HUES48 (cell line): ENCODE results near the gene ATP2B2.

Source experiments
- H3K27ac ChIP-seq: one replicate; pipeline ENCODE4 v1.7.0; 2013; ENCODE audit warnings: low read depth, low read length, inconsistent platforms
- H3K27me3 ChIP-seq: 2 replicates; pipeline ENCODE4 v1.6.1; 2013; ENCODE audit warnings: mild to moderate bottlenecking, low read length; ENCODE audit not compliant: control insufficient read depth, insufficient read depth
- H3K36me3 ChIP-seq: 2 replicates; pipeline ENCODE4 v1.6.1; 2013; ENCODE audit warnings: low read length; ENCODE audit not compliant: control insufficient read depth, insufficient read depth
- H3K4me1 ChIP-seq: 2 replicates; pipeline ENCODE4 v1.6.1; 2013; ENCODE audit warnings: mild to moderate bottlenecking, low read length; ENCODE audit not compliant: control insufficient read depth, insufficient read depth
- H3K4me3 ChIP-seq: 2 replicates; pipeline ENCODE4 v1.5.1; 2013; ENCODE audit warnings: mild to moderate bottlenecking, low read depth, low read length
- H3K9ac ChIP-seq: 2 replicates; pipeline ENCODE4 v1.6.1; 2013; ENCODE audit warnings: mild to moderate bottlenecking, low read depth, low read length, moderate library complexity
- H3K9me3 ChIP-seq: 2 replicates; pipeline ENCODE4 v1.6.1; 2013; ENCODE audit warnings: low read length; ENCODE audit not compliant: control insufficient read depth, insufficient read depth

ATP2B2 gene

DNA sequence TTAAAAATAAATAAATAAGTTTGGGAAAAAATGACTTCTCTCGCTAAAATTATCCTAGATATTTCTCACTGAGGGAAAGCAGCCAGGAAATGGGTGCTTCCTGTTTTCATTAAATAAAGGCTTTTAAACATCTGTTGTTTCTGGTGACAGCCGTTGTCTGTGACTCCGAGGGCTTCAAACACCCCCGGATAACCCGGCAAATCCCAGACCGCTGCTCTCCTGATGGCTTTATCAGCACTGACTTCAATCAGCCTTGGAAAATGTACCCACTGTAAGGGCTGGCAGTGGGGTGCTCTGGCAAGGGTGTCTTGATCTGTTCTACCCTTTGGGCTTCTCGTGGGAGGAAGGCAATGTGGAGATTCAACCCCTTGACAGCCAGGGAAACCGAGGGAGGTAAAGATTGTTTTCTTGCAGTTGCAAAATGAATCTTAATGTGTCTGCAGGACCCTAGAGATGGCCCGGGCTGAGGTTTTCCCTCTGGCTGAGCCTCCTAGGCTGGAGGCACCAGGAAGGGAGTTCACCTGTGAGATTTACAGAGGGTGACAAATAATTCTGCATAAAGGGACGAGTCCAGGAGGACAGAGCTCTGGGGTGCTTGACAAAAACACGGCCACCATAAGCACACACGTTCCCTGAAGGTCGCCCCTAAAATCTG, 150.9 kb downstream of the ATP2B2 start:
- no peaks in the 10 kb centered on the region for H3K36me3 ChIP-seq
- no peaks in the 10 kb centered on the region for H3K4me1 ChIP-seq
- no peaks in the 10 kb centered on the region for H3K9me3 ChIP-seq
- H3K27ac ChIP-seq = no peak overlapping the region
- H3K9ac ChIP-seq = no peak overlapping the region
- no peak overlapping the region for H3K4me3 ChIP-seq
- H3K27me3 ChIP-seq = no peaks in the 10 kb centered on the region

DNA sequence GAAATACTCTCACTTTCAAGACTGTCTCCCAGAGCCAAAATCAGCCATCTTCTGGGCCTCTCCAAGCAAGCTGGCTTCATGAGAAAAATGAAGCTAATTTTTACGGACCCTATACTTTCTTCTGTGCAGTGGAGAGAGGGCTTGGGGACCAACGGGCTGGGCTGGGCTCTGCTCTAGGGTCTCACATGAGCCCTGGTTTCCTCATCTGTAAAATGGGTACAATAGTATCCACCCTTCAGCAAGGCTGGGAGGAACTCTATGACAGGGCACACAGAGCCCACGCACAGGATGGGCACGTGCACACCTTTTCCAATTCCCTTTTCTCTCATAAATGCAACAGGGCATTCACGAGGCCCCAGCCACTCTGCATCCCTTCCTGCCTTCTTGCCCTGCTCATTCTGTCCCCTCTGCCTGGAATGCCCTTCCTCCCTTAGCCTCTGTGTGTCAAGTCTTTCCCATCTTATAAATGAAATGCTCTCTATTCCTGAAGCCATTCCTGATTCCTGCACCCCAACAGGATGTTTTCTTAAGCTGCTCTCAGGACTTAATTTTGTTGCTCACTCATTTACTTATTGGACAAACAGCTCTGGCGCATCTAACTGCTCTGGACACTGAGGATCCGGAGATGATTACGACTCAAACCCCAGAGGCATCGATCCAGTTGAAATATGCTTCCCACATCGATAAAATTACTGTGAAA, 151.6 kb downstream of the ATP2B2 start:
- H3K36me3 ChIP-seq = no peaks in the 10 kb centered on the region
- no peaks in the 10 kb centered on the region for H3K9me3 ChIP-seq
- H3K27me3 ChIP-seq = no peaks in the 10 kb centered on the region
- no peak overlapping the region for H3K4me3 ChIP-seq
- no peak overlapping the region for H3K9ac ChIP-seq
- no peak overlapping the region for H3K27ac ChIP-seq
- H3K4me1 ChIP-seq = no peaks in the 10 kb centered on the region

DNA sequence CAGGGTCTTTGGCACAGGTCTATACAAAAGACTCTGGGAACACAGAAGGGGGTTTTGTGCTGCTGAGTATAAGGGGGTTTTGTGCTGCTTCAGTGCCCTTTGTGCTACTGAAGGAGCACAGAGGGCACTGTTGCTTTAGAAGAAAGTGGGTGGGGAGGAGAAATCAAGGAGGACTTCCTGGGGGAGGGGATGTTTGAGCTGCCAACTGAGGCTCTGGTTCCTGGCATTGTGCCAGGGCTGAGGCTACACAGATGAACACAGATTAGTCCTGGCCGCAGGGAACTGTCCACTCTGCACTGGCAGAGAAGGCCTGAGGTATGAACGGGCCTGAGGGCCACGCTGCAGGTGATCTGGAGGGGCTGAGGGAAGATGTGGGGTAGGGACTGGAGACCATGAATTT, 152.2 kb downstream of the ATP2B2 start:
- H3K27me3 ChIP-seq = no peaks in the 10 kb centered on the region
- H3K9me3 ChIP-seq = no peaks in the 10 kb centered on the region
- H3K4me3 ChIP-seq = no peak overlapping the region
- H3K36me3 ChIP-seq = no peaks in the 10 kb centered on the region
- H3K9ac ChIP-seq = no peak overlapping the region
- H3K27ac ChIP-seq = no peak overlapping the region
- H3K4me1 ChIP-seq = no peaks in the 10 kb centered on the region

DNA sequence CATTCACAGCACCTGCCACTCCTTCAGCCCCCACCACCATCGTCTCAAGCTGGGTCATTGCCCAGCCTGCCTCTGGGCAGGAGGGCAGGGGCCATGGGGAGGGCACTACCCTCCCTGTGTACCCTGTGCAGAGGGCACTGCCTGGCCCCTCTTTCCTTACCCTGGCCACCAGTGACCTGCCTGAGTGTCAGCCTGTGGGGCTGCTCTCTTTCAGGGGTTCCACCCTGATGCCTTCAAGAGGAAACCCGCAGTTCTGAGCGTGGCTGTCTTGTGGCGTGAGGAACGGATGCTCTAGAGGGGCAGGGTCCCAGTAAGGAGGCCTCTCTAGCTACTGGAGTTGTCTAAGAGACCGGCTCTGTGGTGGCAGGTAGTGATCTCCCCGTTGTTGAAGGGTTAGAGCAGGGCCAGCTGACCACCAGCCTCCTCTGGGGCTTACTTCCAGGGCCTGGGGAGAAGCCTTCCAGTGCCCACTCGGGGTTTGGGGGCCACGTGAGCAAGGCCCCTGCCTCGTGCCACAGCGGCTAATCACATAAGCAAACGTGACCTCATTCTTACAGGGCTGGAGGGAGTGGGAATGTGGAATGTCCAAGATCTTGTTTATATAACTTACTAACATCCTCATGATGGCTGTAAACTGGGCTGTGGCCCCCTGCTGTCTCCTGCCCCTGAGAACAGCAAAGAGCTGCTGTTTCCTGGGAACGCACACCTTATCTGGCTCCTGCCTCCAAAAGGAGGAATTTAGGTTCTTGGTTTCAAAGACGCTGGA, 153.1 kb downstream of the ATP2B2 start:
- Histone ChIP-seq H3K9ac (no peak overlapping the region), H3K27ac (no peak overlapping the region), H3K36me3 (no peaks in the 10 kb centered on the region), H3K9me3 (no peaks in the 10 kb centered on the region), H3K4me3 (no peak overlapping the region), H3K4me1 (no peaks in the 10 kb centered on the region), H3K27me3 (no peaks in the 10 kb centered on the region)

DNA sequence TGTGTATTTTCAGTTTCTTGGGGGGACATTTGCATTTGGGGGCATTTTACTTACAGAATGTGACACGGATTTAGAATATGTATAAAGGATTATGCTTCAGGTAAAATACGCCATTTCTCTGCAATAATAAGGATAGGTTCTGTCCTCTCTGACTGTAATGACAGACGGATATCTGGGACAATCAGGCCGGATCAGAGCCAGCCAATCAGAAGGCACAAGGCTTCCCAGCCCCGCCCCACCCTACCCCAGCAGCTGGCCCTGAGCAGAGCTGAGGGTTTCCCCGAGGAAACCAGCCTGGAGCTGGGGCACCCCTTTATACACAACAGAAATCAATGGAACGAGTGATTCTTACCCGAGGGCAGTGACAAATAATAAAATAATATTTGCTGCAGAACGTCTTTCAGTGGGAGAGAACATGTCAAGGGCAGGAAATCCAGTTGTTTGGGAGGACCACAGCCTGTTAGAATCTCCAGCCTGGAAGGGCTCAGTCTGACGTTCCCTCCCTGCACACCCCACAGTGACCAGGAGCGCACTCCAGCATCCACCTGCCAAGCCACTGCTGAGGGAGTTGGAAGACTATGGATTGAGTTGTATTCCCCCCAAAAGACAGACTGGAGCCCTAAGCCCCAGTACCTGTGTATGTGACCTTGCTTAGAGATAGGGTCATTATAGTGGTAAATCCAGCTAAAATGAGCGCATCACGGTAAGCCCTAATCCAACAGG, 154.2 kb downstream of the ATP2B2 start:
- no peak overlapping the region for H3K4me3 ChIP-seq
- H3K9ac ChIP-seq = no peak overlapping the region
- no peaks in the 10 kb centered on the region for H3K27me3 ChIP-seq
- no peaks in the 10 kb centered on the region for H3K4me1 ChIP-seq
- H3K9me3 ChIP-seq = no peaks in the 10 kb centered on the region
- no peak overlapping the region for H3K27ac ChIP-seq
- H3K36me3 ChIP-seq = no peaks in the 10 kb centered on the region

DNA sequence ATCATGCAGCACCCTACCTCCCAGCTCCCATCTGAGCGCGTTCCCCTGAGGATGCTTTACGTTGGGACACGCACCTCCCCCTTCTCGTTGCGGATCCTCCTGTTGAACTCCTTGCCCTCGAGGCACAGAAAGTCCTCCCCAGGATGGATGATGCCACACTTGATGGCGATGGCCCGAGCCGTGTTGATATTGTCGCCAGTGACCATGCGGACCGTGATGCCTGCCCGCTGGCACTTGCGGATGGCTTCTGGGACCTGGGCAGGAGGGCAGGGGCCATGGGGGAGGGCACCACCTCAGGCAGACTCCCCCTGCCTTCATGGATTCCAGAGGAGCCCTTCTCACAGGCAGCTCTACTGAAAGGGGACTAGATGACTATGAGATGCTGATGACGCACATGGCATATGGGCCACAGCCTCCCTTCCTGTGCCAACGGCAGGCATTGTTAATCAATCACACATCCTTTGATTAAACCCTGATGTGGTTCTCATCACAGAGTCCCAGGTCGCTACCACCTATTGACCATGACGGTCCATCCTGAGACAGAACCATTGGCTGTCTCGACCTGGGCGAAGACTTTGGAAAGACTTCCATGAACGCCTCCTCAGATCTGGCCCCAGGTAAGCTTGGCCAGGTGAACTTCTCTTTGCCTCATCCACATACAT, 154.9 kb downstream of the ATP2B2 start:
- no peak overlapping the region for H3K4me3 ChIP-seq
- H3K9ac ChIP-seq = no peak overlapping the region
- H3K27me3 ChIP-seq = no peaks in the 10 kb centered on the region
- H3K36me3 ChIP-seq = no peaks in the 10 kb centered on the region
- no peaks in the 10 kb centered on the region for H3K4me1 ChIP-seq
- H3K9me3 ChIP-seq = no peaks in the 10 kb centered on the region
- H3K27ac ChIP-seq = no peak overlapping the region

DNA sequence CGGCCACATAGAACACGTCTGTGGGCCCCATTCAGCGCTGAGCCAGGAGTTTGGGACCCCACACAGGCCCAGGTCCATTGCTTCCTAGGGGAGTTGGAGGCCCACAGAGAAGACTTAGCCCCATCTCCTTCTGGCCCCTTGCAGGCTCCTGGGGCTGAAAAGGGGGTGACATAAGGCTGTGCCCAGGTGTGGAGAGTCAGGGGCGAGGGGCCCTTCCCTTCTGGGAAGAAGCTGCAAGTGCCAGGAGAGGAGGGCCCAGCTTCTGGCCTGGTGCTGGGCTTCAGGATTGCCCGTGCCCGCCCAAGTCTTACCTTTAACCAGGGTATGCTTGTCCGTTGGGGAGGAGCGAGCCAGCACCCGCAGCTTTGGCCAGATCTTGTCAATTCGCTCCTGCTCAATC, 155.6 kb downstream of the ATP2B2 start:
- H3K36me3 ChIP-seq = no peaks in the 10 kb centered on the region
- no peak overlapping the region for H3K9ac ChIP-seq
- no peak overlapping the region for H3K27ac ChIP-seq
- H3K27me3 ChIP-seq = no peaks in the 10 kb centered on the region
- no peaks in the 10 kb centered on the region for H3K4me1 ChIP-seq
- H3K9me3 ChIP-seq = no peaks in the 10 kb centered on the region
- H3K4me3 ChIP-seq = no peak overlapping the region

DNA sequence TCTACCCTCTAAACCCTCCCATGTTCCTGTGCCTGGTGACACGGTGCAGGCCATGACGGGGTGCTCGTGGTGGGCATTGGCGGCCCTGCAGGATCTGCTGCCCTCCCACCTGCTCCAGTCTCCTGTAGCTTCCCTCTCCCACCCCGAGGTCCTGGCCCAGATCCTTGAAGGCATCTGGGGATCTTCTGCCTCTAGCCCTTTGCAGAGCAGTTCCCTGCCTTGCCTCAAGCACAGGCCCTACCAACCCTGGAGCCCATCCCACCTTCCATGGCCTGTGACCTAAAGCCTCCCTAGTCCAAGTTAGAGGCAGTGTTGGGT, 157.0 kb downstream of the ATP2B2 start:
- H3K4me1 ChIP-seq = no peaks in the 10 kb centered on the region
- no peaks in the 10 kb centered on the region for H3K36me3 ChIP-seq
- H3K4me3 ChIP-seq = no peak overlapping the region

DNA sequence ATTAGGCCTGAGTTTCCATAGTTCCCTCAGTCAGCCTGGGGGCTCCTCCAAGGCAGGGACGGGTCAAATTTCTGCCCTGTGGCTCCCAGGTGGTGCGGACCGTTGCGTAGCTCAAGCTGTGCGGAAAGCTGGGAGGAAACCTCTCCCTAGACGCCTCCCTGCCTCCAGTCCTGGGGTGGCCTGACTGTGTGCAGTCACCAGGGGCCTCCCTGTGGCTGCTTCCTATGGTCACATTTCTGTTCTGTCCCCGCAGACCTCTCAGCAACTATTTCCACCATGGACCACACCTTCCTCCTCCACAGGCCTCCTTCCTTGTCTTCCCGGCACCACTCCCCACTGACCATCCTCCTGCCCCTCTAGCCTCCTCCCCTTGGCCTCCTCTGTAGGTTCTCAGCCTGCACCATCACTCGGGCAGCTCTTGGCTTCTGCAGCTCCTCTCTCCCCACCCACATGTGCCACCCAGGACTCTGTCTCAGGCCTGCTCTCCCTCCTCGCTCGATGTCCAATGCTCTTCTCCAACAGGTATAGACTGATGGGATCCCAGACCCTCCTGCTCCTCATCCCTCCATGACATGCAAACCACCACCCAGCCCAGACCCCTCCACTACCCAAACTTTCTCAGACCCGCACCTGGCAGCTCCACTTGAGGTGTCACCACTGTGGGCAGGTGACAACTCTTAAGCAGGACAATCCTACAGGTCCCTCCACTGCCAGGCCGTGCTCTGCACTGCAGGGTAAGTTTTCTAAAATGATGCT, 157.6 kb downstream of the ATP2B2 start:
- H3K27ac ChIP-seq = no peak overlapping the region
- no peaks in the 10 kb centered on the region for H3K9me3 ChIP-seq
- no peak overlapping the region for H3K9ac ChIP-seq
- no peak overlapping the region for H3K4me3 ChIP-seq
- H3K36me3 ChIP-seq = no peaks in the 10 kb centered on the region
- H3K4me1 ChIP-seq = no peaks in the 10 kb centered on the region
- no peaks in the 10 kb centered on the region for H3K27me3 ChIP-seq

More for the DNA sequence above, 157.0 kb downstream of the ATP2B2 start:
- no peak overlapping the region for H3K9ac ChIP-seq
- no peak overlapping the region for H3K27ac ChIP-seq
- H3K9me3 ChIP-seq = no peaks in the 10 kb centered on the region
- H3K27me3 ChIP-seq = no peaks in the 10 kb centered on the region

DNA sequence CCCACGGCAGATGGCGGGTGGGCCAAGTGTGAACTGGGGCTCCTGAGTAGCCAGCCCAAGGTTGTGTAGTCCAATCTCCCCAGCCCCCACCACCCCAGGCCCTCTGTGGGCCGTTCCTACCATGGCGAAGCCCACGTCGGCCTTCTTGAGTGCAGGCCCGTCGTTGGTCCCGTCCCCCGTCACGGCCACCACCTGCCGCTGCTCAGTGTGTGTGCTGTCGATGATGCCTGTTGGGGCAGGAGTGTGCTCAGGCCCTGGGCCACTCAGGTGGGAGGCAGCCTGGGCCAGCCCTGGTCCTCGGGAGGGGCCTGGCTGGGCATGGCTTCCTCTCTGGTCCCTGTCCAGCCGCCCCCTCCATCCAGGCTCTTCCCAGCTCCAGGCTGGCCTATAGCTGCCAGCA, 159.5 kb downstream of the ATP2B2 start:
- H3K4me1 ChIP-seq = no peaks in the 10 kb centered on the region
- H3K9me3 ChIP-seq = no peaks in the 10 kb centered on the region
- no peak overlapping the region for H3K9ac ChIP-seq
- no peaks in the 10 kb centered on the region for H3K36me3 ChIP-seq
- no peak overlapping the region for H3K27ac ChIP-seq
- H3K27me3 ChIP-seq = no peaks in the 10 kb centered on the region
- H3K4me3 ChIP-seq = no peak overlapping the region
